HPDE6-E6E7 (cell line): ENCODE data around the gene RANBP3.
"Not testable (repeated sequence)": the region's sequence is repeated elsewhere in the genome, so short reads cannot be mapped to it uniquely, and the experiment has no call there.

Experiments used
- DNase-seq: peaks from one replicate; pipeline ENCODE4 v3.0.0; 2011; ENCODE audit warnings: missing footprints; ENCODE audit errors: extremely low spot score

The RANBP3 gene

GRCh38 chr19:5977785-5978605, at the start of gene RANBP3:
RANBP3 (minus strand) TSS chr19:5978140; CDS start chr19:5978082, 58 bp downstream.
- DNase-seq, result peak; percentile 98

- no peak for DNase-seq
These were observed 48.7 kb upstream of the RANBP3 start for GRCh38 chr19:6026390-6027227.

- DNase-seq, result not testable (repeated sequence)
These were observed 46.8 kb upstream of the RANBP3 start for GRCh38 chr19:6024756-6025155.

- no peak for DNase-seq
These were observed 46.0 kb upstream of the RANBP3 start for GRCh38 chr19:6023936-6024335.

- DNase-seq, result no peak
These were observed 45.2 kb upstream of the RANBP3 start for GRCh38 chr19:6023085-6023682.

- no peak for DNase-seq
These were observed 44.7 kb upstream of the RANBP3 start for GRCh38 chr19:6022570-6023064.

GRCh38 chr19:6021878-6022569, 44.1 kb upstream of the RANBP3 start:
- DNase-seq, result no peak

GRCh38 chr19:6020972-6021805, 43.2 kb upstream of the RANBP3 start:
- no peak for DNase-seq

- DNase-seq, result no peak
These were observed 42.4 kb upstream of the RANBP3 start for GRCh38 chr19:6020166-6020882.

- no peak for DNase-seq
These were observed 40.8 kb upstream of the RANBP3 start for GRCh38 chr19:6018786-6019185.

- no peak for DNase-seq
These were observed 39.6 kb upstream of the RANBP3 start for GRCh38 chr19:6017576-6017975.

GRCh38 chr19:6015841-6016545, 38.1 kb upstream of the RANBP3 start:
- no peak for DNase-seq

- no peak for DNase-seq
These were observed 36.7 kb upstream of the RANBP3 start for GRCh38 chr19:6014551-6015135.

GRCh38 chr19:6012426-6013170, 34.7 kb upstream of the RANBP3 start:
- no peak for DNase-seq

- no peak for DNase-seq
These were observed 33.9 kb upstream of the RANBP3 start for GRCh38 chr19:6011794-6012193.

GRCh38 chr19:6011206-6011605, 33.3 kb upstream of the RANBP3 start:
- no peak for DNase-seq

GRCh38 chr19:6010107-6010506, 32.2 kb upstream of the RANBP3 start:
- DNase-seq, result no peak

- DNase-seq, result no peak
These were observed 29.9 kb upstream of the RANBP3 start for GRCh38 chr19:6007866-6008265.
